Measurements from ENCODE around the gene ITCH. TPM values are rescaled to one million over a fixed set of nuclear protein-coding genes. Genes with fewer than 3 reads are reported as not detected.
"Not testable (repeated sequence)": the region's sequence is repeated elsewhere in the genome, so short reads cannot be mapped to it uniquely, and the experiment has no call there.

The ITCH gene
- total RNA-seq, 2 experiments from 2014 or later: 26.1 to 36.8 TPM

- Histone ChIP-seq H3K27ac (ENCODE audit: low read depth, low read length, poor library complexity, severe bottlenecking) (no peak overlapping the region), H3K79me2 (ENCODE audit: insufficient read depth, low read depth, low read length) (peaks cover 6% of the 10 kb centered on the region), H3K4me2 (ENCODE audit: low read length) (no peak overlapping the region), H4K20me1 (ENCODE audit: insufficient read depth, low read length) (no peaks in the 10 kb centered on the region), H3K36me3 (ENCODE audit: insufficient read depth, low read length) (peaks cover 36% of the 10 kb centered on the region; the same call in 1 of the 2 replicates), H3K4me3 (ENCODE audit: low read depth, low read length, poor library complexity, severe bottlenecking) (no peak overlapping the region), H2AFZ (ENCODE audit: low read length) (no peak overlapping the region), H3K9me3 (ENCODE audit: low read length) (no peaks in the 10 kb centered on the region), H3K9me2 (ENCODE audit: insufficient read depth, low read length) (no peaks in the 10 kb centered on the region), H3K4me1 (ENCODE audit: insufficient read depth, low read length, poor library complexity, severe bottlenecking) (peaks cover 6% of the 10 kb centered on the region)
- DNase-seq (ENCODE audit: low spot score): no peak
- POLR2A ChIA-PET: no interaction called here
- BruUV-seq (replicated peaks): no TSS peak
- intact Hi-C loops (cut with micrococcal nuclease; ENCODE audit: unreplicated experiment): no loop called here
- CTCF ChIA-PET (ENCODE audit: unreplicated experiment): no interaction called here
- no peak for TF ChIP-seq EZH2phosphoT487 (IDR thresholded peaks at IDR 0.05; ENCODE audit: borderline replicate concordance, low read depth, low read length)
Observed at GRCh38 chr20:34511891-34512265, 148.8 kb downstream of the ITCH start.

- Histone ChIP-seq H3K9me2 (ENCODE audit: insufficient read depth, low read length) (no peaks in the 10 kb centered on the region), H3K27ac (ENCODE audit: low read depth, low read length, poor library complexity, severe bottlenecking) (no peak overlapping the region), H3K4me1 (ENCODE audit: insufficient read depth, low read length, poor library complexity, severe bottlenecking) (peaks cover 6% of the 10 kb centered on the region), H4K20me1 (ENCODE audit: insufficient read depth, low read length) (no peaks in the 10 kb centered on the region), H3K79me2 (ENCODE audit: insufficient read depth, low read depth, low read length) (peaks cover 12% of the 10 kb centered on the region), H3K4me2 (ENCODE audit: low read length) (no peak overlapping the region), H2AFZ (ENCODE audit: low read length) (no peak overlapping the region), H3K36me3 (ENCODE audit: insufficient read depth, low read length) (peaks cover 31% of the 10 kb centered on the region; the same call in 1 of the 2 replicates), H3K4me3 (ENCODE audit: low read depth, low read length, poor library complexity, severe bottlenecking) (no peak overlapping the region), H3K9me3 (ENCODE audit: low read length) (no peaks in the 10 kb centered on the region)
- POLR2A ChIA-PET: interaction anchor here (0.5 kb wide), 1 partner anchor 162 kb away, joined by 3 read pairs; no protein-coding TSS in a partner anchor
- DNase-seq (ENCODE audit: low spot score): no peak
- intact Hi-C loops (cut with micrococcal nuclease; ENCODE audit: unreplicated experiment): no loop called here
- CTCF ChIA-PET (ENCODE audit: unreplicated experiment): no interaction called here
- BruUV-seq (replicated peaks): no TSS peak
- TF ChIP-seq EZH2phosphoT487 (IDR thresholded peaks at IDR 0.05; ENCODE audit: borderline replicate concordance, low read depth, low read length) (no peak), CTCF (conservative IDR thresholded peaks at IDR 0.05; ENCODE audit: low read length) (no peak)
Observed at GRCh38 chr20:34512266-34512954, 149.3 kb downstream of the ITCH start.

GRCh38 chr20:34512955-34513419, 149.9 kb downstream of the ITCH start:
- Histone ChIP-seq H4K20me1 (ENCODE audit: insufficient read depth, low read length) (no peaks in the 10 kb centered on the region), H2AFZ (ENCODE audit: low read length) (no peak overlapping the region), H3K79me2 (ENCODE audit: insufficient read depth, low read depth, low read length) (peaks cover 17% of the 10 kb centered on the region), H3K36me3 (ENCODE audit: insufficient read depth, low read length) (peaks cover 26% of the 10 kb centered on the region; the same call in 1 of the 2 replicates), H3K27ac (ENCODE audit: low read depth, low read length, poor library complexity, severe bottlenecking) (no peak overlapping the region), H3K9me2 (ENCODE audit: insufficient read depth, low read length) (no peaks in the 10 kb centered on the region), H3K9me3 (ENCODE audit: low read length) (no peaks in the 10 kb centered on the region), H3K4me3 (ENCODE audit: low read depth, low read length, poor library complexity, severe bottlenecking) (no peak overlapping the region), H3K4me1 (ENCODE audit: insufficient read depth, low read length, poor library complexity, severe bottlenecking) (peaks cover 7% of the 10 kb centered on the region), H3K4me2 (ENCODE audit: low read length) (no peak overlapping the region)
- DNase-seq (ENCODE audit: low spot score): no peak
- intact Hi-C loops (cut with micrococcal nuclease; ENCODE audit: unreplicated experiment): no loop called here
- ChIA-PET CTCF (ENCODE audit: unreplicated experiment) (no interaction called here), POLR2A (interaction anchor here (0.5 kb wide), 1 partner anchor 162 kb away, joined by 3 read pairs; no protein-coding TSS in a partner anchor)
- no peak for TF ChIP-seq EZH2phosphoT487 (IDR thresholded peaks at IDR 0.05; ENCODE audit: borderline replicate concordance, low read depth, low read length)
- no peak for TF ChIP-seq CTCF (conservative IDR thresholded peaks at IDR 0.05; ENCODE audit: low read length)
- BruUV-seq (replicated peaks): no TSS peak

- H3K4me2 ChIP-seq (ENCODE audit: low read length); H4K20me1 ChIP-seq (ENCODE audit: insufficient read depth, low read length); CTCF ChIA-PET (ENCODE audit: unreplicated experiment); H3K9me2 ChIP-seq (ENCODE audit: insufficient read depth, low read length); H3K4me3 ChIP-seq (ENCODE audit: low read depth, low read length, poor library complexity, severe bottlenecking); DNase-seq (ENCODE audit: low spot score); intact Hi-C loops (cut with micrococcal nuclease; ENCODE audit: unreplicated experiment); H3K9me3 ChIP-seq (ENCODE audit: low read length); POLR2A ChIA-PET; BruUV-seq (replicated peaks); H2AFZ ChIP-seq (ENCODE audit: low read length); H3K27ac ChIP-seq (ENCODE audit: low read depth, low read length, poor library complexity, severe bottlenecking): not testable (repeated sequence)
- Histone ChIP-seq H3K4me1 (ENCODE audit: insufficient read depth, low read length, poor library complexity, severe bottlenecking) (peaks cover 17% of the 10 kb centered on the region), H3K36me3 (ENCODE audit: insufficient read depth, low read length) (peaks cover 27% of the 10 kb centered on the region; the same call in 1 of the 2 replicates), H3K79me2 (ENCODE audit: insufficient read depth, low read depth, low read length) (peaks cover 28% of the 10 kb centered on the region)
Observed at GRCh38 chr20:34514034-34514433, 151.0 kb downstream of the ITCH start.
